Activated CD4-positive, alpha-beta memory T cell treated with anti-CD3 and anti-CD28 coated beads, Interleukin-2, amount 10 ng/mL, durations not matched to agents 7 days and 5 days (primary cell): ENCODE results near the gene CERS4. TPM values are rescaled to one million over a fixed set of nuclear protein-coding genes. Genes with fewer than 3 reads are reported as not detected.
A peak's percentile ranks its signal among the peaks of the same experiment; 100 is the strongest.

Experiments used
- CTCF ChIA-PET: fragments of 350-600 bp; sonication (Branson Sonifier 250); formaldehyde crosslinking; loops from one replicate; lab custom pipeline; 2021; ENCODE audit warnings: antibody characterized with exemption, inconsistent platforms; lab: Charles Lee
- POLR2A ChIA-PET: fragments of 350-600 bp; sonication (Branson Sonifier 250); formaldehyde crosslinking; loops from one replicate; lab custom pipeline; 2021; ENCODE audit warnings: antibody characterized with exemption; lab: Charles Lee
- DNase-seq: peaks from one replicate; pipeline ENCODE4 v3.0.0-alpha.2; 2020
- H3K27ac Mint-ChIP-seq: one replicate; pipeline ENCODE4 v1.8.0; 2021; ENCODE audit warnings: mild to moderate bottlenecking, mixed read lengths
- H3K27me3 Mint-ChIP-seq: one replicate; pipeline ENCODE4 v1.8.0; 2021; ENCODE audit warnings: mixed read lengths
- H3K36me3 Mint-ChIP-seq: one replicate; pipeline ENCODE4 v1.8.0; 2021; ENCODE audit warnings: low read depth, mixed read lengths
- H3K4me1 Mint-ChIP-seq: one replicate; pipeline ENCODE4 v1.8.0; 2021; ENCODE audit warnings: mixed read lengths
- H3K4me3 Mint-ChIP-seq: one replicate; pipeline ENCODE4 v1.8.0; 2021; ENCODE audit warnings: mild to moderate bottlenecking, mixed read lengths
- H3K9me3 Mint-ChIP-seq: one replicate; pipeline ENCODE4 v1.8.0; 2021; ENCODE audit warnings: mixed read lengths
- total RNA-seq, 2 experiments: library from RNA; stranded (reverse); gene quantifications; one replicate each; pipeline ENCODE4 v1.2.3, GENCODE V29; 2021

Gene CERS4
- total RNA-seq, 2 experiments from 2014 or later, result 23.2 TPM

- no peaks in the 10 kb centered on the region for H3K27me3 Mint-ChIP-seq
- H3K9me3 Mint-ChIP-seq, result no peaks in the 10 kb centered on the region
- CTCF ChIA-PET, result interaction anchor here (1.5 to 2.9 kb wide), 3 partner anchors 90 to 306 kb away, joined by 5 to 17 read pairs (median 8); no protein-coding TSS in a partner anchor
- POLR2A ChIA-PET, result interaction anchor here (1.3 to 1.5 kb wide), 2 partner anchors 96 to 307 kb away, joined by 3 read pairs; no protein-coding TSS in a partner anchor
- no peak for DNase-seq
- peaks cover 2% of the 10 kb centered on the region for H3K4me1 Mint-ChIP-seq
- H3K4me3 Mint-ChIP-seq, result no peak overlapping the region
- no peaks in the 10 kb centered on the region for H3K36me3 Mint-ChIP-seq
- H3K27ac Mint-ChIP-seq, result no peak overlapping the region
These were observed 41.9 kb downstream of the CERS4 start for GRCh38 chr19:8251025-8251472.

- POLR2A ChIA-PET, result no interaction called here
- peak; percentile 86 for DNase-seq
- H3K36me3 Mint-ChIP-seq, result peaks cover 6% of the 10 kb centered on the region
These were observed 43.9 kb downstream of the CERS4 start for GRCh38 chr19:8252922-8253589.

GRCh38 chr19:8253678-8254077, 44.5 kb downstream of the CERS4 start:
- POLR2A ChIA-PET, result no interaction called here

More at GRCh38 chr19:8252922-8253589, 43.9 kb downstream of the CERS4 start:
- CTCF ChIA-PET, result interaction anchor here (0.7 to 2.9 kb wide), 8 partner anchors 10 to 309 kb away, joined by 3 to 17 read pairs (median 4); partner anchors contain the start of gene TIMM44
- Mint-ChIP-seq H3K4me1 (peaks cover 13% of the 10 kb centered on the region), H3K4me3 (no peak overlapping the region), H3K9me3 (no peaks in the 10 kb centered on the region), H3K27me3 (no peaks in the 10 kb centered on the region), H3K27ac (no peak overlapping the region)

GRCh38 chr19:8254286-8255001, 45.3 kb downstream of the CERS4 start:
- Mint-ChIP-seq H3K27me3 (no peaks in the 10 kb centered on the region), H3K4me3 (no peak overlapping the region), H3K9me3 (no peaks in the 10 kb centered on the region), H3K4me1 (peaks cover 15% of the 10 kb centered on the region), H3K27ac (no peak overlapping the region), H3K36me3 (peaks cover 6% of the 10 kb centered on the region)
- ChIA-PET POLR2A (no interaction called here), CTCF (interaction anchor here (0.6 to 2.9 kb wide), 5 partner anchors 12 to 310 kb away, joined by 3 to 17 read pairs (median 5); partner anchors contain the start of gene TIMM44)
- DNase-seq, result no peak

More at GRCh38 chr19:8253678-8254077, 44.5 kb downstream of the CERS4 start:
- H3K36me3 Mint-ChIP-seq, result peaks cover 6% of the 10 kb centered on the region
- no peak overlapping the region for H3K27ac Mint-ChIP-seq
- CTCF ChIA-PET, result interaction anchor here (0.7 to 2.9 kb wide), 7 partner anchors 12 to 310 kb away, joined by 3 to 17 read pairs (median 4); partner anchors contain the start of gene TIMM44
- no peak for DNase-seq
- no peaks in the 10 kb centered on the region for H3K27me3 Mint-ChIP-seq
- no peaks in the 10 kb centered on the region for H3K9me3 Mint-ChIP-seq
- H3K4me3 Mint-ChIP-seq, result no peak overlapping the region
- peaks cover 13% of the 10 kb centered on the region for H3K4me1 Mint-ChIP-seq

GRCh38 chr19:8255426-8256125, 46.4 kb downstream of the CERS4 start:
- Mint-ChIP-seq H3K36me3 (peaks cover 6% of the 10 kb centered on the region), H3K27ac (no peak overlapping the region)
- POLR2A ChIA-PET, result interaction anchor here (1.5 kb wide), 1 partner anchor 65 kb away, joined by 3 read pairs; no protein-coding TSS in a partner anchor

GRCh38 chr19:8256276-8257051, 47.3 kb downstream of the CERS4 start:
- no peak for DNase-seq
- Mint-ChIP-seq H3K27ac (no peak overlapping the region), H3K27me3 (no peaks in the 10 kb centered on the region), H3K4me1 (peaks cover 18% of the 10 kb centered on the region), H3K36me3 (peaks cover 6% of the 10 kb centered on the region), H3K9me3 (no peaks in the 10 kb centered on the region), H3K4me3 (no peak overlapping the region)
- CTCF ChIA-PET, result interaction anchor here (1.4 kb wide), 1 partner anchor 312 kb away, joined by 4 read pairs; no protein-coding TSS in a partner anchor
- POLR2A ChIA-PET, result interaction anchor here (1.5 kb wide), 1 partner anchor 64 kb away, joined by 3 read pairs; no protein-coding TSS in a partner anchor

More at GRCh38 chr19:8255426-8256125, 46.4 kb downstream of the CERS4 start:
- Mint-ChIP-seq H3K27me3 (no peaks in the 10 kb centered on the region), H3K4me1 (peaks cover 18% of the 10 kb centered on the region), H3K4me3 (no peak overlapping the region), H3K9me3 (no peaks in the 10 kb centered on the region)
- DNase-seq, result no peak
- CTCF ChIA-PET, result interaction anchor here (0.6 kb wide), 1 partner anchor 13 kb away, joined by 5 read pairs; no protein-coding TSS in a partner anchor

GRCh38 chr19:8257052-8257443, 47.9 kb downstream of the CERS4 start:
- CTCF ChIA-PET, result interaction anchor here (1.4 kb wide), 1 partner anchor 313 kb away, joined by 4 read pairs; no protein-coding TSS in a partner anchor
- DNase-seq, result no peak
- no peaks in the 10 kb centered on the region for H3K27me3 Mint-ChIP-seq
- H3K27ac Mint-ChIP-seq, result no peak overlapping the region
- POLR2A ChIA-PET, result interaction anchor here (1.5 kb wide), 1 partner anchor 64 kb away, joined by 3 read pairs; no protein-coding TSS in a partner anchor
- peaks cover 6% of the 10 kb centered on the region for H3K36me3 Mint-ChIP-seq
- no peaks in the 10 kb centered on the region for H3K9me3 Mint-ChIP-seq
- peaks cover 18% of the 10 kb centered on the region for H3K4me1 Mint-ChIP-seq
- H3K4me3 Mint-ChIP-seq, result no peak overlapping the region

GRCh38 chr19:8259142-8259921, 50.2 kb downstream of the CERS4 start:
- no peak overlapping the region for H3K4me3 Mint-ChIP-seq
- DNase-seq, result no peak

GRCh38 chr19:8259922-8260247, 50.7 kb downstream of the CERS4 start:
- H3K36me3 Mint-ChIP-seq, result peaks cover 6% of the 10 kb centered on the region
- no peak for DNase-seq
- no peaks in the 10 kb centered on the region for H3K27me3 Mint-ChIP-seq
- H3K9me3 Mint-ChIP-seq, result no peaks in the 10 kb centered on the region
- ChIA-PET CTCF (no interaction called here), POLR2A (no interaction called here)
- no peak overlapping the region for H3K27ac Mint-ChIP-seq
- H3K4me1 Mint-ChIP-seq, result peaks cover 18% of the 10 kb centered on the region
- H3K4me3 Mint-ChIP-seq, result no peak overlapping the region

More at GRCh38 chr19:8259142-8259921, 50.2 kb downstream of the CERS4 start:
- Mint-ChIP-seq H3K4me1 (peaks cover 18% of the 10 kb centered on the region), H3K36me3 (peaks cover 6% of the 10 kb centered on the region), H3K27me3 (no peaks in the 10 kb centered on the region), H3K27ac (no peak overlapping the region), H3K9me3 (no peaks in the 10 kb centered on the region)
- CTCF ChIA-PET, result no interaction called here
- POLR2A ChIA-PET, result no interaction called here

GRCh38 chr19:8261347-8261746, 52.2 kb downstream of the CERS4 start:
- peaks cover 21% of the 10 kb centered on the region for H3K4me1 Mint-ChIP-seq
- no peaks in the 10 kb centered on the region for H3K9me3 Mint-ChIP-seq
- no peaks in the 10 kb centered on the region for H3K27me3 Mint-ChIP-seq
- no peak for DNase-seq
- ChIA-PET POLR2A (no interaction called here), CTCF (interaction anchor here (0.9 kb wide), 1 partner anchor 85 kb away, joined by 3 read pairs; no protein-coding TSS in a partner anchor)
- H3K4me3 Mint-ChIP-seq, result no peak overlapping the region
- H3K27ac Mint-ChIP-seq, result no peak overlapping the region
- peaks cover 6% of the 10 kb centered on the region for H3K36me3 Mint-ChIP-seq

- H3K9me3 Mint-ChIP-seq, result no peaks in the 10 kb centered on the region
- H3K4me1 Mint-ChIP-seq, result peaks cover 18% of the 10 kb centered on the region
- ChIA-PET POLR2A (interaction anchor here (0.8 kb wide), 1 partner anchor 44 kb away, joined by 3 read pairs; no protein-coding TSS in a partner anchor), CTCF (interaction anchor here (0.9 kb wide), 1 partner anchor 86 kb away, joined by 3 read pairs; no protein-coding TSS in a partner anchor)
- no peak overlapping the region for H3K4me3 Mint-ChIP-seq
- no peak for DNase-seq
- H3K36me3 Mint-ChIP-seq, result peaks cover 5% of the 10 kb centered on the region
- H3K27ac Mint-ChIP-seq, result no peak overlapping the region
- no peaks in the 10 kb centered on the region for H3K27me3 Mint-ChIP-seq
These were observed 52.7 kb downstream of the CERS4 start for GRCh38 chr19:8261881-8262280.
